ENCODE results near the gene UBQLN4.

GRCh38 chr1:156099282-156099681 is 45.7 kb upstream of the UBQLN4 start:
- TF ChIP-seq POLR2A (IDR thresholded peaks at IDR 0.05) = no peak
- TF ChIP-seq CTCF (IDR thresholded peaks at IDR 0.05) = no peak

Data from tibial nerve (tissue), 3 donors.